Glomerular visceral epithelial cell (primary cell): ENCODE results near the gene DPPA2.

Source experiments
- DNase-seq: peaks from one replicate; pipeline ENCODE4 v3.0.0-alpha.2; 2016; ENCODE audit errors: extremely low spot score

Gene DPPA2

DNA sequence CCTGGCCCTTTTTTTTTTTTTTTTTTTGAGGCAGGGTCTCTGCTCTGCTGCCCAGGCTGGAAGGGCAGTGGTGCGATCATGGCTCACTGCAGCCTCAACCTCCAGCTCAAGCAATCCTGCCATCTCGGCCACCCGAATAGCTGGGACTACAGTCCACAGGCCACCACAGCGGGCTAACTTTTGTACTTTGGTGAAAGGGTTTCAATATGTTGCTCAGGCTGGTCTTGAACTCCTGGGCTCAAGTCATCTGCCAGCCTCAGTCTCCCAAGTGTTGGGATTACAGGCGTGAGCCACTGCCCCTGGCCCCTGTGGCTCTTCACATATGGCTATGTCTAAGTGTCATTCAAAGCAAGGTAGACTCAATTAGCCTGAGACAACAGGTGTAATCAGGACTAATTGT, 8.8 kb upstream of the DPPA2 start:
- no peak for DNase-seq

DNA sequence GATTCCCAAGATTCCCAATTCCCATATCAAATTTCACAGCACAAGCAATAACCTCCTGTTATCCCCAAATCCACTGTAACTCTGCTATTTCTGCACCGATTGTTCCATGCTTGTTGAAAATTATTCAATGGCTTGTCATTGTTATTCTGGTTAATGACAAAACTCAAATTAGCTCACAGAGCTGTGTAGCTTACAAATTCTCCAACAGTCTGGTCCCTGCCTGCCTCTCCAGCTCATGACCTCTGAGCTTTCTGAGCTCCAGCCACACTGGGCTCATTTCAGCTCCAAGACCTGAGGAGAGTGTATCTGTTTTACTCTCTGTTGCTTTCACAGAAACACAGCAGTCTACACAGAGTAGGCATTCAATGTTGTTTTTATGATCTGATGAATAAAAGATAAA, 3.3 kb downstream of the DPPA2 start:
- DNase-seq, result no peak

DNA sequence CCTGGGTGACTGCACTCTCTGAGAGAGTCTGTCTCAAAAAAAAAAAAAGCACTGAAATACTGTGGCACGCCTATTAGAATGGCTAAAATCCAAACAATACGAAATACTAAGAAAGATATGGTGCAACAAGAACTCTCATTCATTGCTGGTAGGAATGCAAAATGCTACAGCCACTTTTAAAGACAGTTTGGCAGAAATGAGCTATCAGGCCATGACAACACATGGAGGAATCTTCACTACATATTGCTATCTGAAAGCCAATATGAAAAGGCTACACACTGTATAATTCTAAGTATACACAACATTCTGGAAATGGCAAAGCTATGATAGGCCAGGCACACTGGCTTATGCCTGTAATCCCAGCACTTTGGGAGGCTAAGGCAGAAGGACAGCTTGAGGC, 18.8 kb downstream of the DPPA2 start:
- no peak for DNase-seq

DNA sequence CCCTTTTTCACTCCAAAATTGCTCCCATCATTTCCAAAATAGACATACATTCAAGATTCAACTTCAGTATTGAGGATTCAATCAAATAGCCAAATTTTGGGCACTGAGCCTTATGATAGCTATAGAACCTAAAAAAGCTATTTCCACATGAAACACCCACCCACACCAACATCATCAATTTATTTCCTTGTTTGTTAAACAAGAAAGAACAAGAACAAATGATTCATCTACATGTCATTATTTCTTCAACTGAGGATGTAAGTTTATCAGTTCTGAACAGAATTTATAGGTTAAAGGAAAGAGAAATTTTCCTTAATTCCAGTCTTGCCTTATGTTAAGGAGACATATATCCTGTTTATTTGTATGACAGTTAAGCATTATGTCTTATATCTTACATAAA, 32.2 kb downstream of the DPPA2 start:
- no peak for DNase-seq

DNA sequence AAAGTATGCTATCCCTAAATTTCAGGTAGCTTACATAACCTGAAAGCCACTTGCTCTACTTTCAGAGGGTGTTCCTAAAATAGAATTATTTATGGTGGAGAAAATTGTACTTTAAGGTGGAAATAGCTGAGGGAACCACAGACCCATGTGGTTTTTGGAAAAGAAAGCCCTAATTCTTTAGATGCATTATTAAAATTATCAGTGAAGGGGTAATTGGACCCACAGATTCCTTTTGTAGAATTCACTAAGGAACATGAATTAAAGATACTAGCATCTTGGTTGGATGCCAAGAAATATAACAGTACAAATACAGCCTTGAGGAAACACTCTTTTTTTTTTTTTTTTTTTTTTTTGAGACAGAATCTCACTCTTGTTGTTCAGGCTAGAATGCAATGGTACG, 37.8 kb downstream of the DPPA2 start:
- DNase-seq, result no peak

DNA sequence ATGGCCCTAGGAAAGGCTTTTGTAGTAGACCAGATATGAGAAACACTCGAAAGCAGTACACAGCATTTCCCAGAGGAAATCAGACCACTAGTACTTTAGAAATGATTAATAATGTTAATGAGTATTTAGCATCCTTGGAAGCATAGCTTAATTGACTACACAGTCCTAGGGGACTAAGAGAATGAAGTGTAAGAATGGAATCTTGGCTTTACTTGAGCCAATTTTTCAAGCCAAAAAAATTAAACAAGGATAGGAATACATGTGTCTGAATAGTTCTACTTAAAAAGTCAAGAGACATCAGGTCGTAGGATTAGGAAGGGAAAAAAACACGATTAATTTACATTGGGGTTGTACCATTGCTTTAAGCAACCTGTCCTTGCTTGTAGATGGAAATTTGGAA, 38.2 kb downstream of the DPPA2 start:
- DNase-seq, result no peak

DNA sequence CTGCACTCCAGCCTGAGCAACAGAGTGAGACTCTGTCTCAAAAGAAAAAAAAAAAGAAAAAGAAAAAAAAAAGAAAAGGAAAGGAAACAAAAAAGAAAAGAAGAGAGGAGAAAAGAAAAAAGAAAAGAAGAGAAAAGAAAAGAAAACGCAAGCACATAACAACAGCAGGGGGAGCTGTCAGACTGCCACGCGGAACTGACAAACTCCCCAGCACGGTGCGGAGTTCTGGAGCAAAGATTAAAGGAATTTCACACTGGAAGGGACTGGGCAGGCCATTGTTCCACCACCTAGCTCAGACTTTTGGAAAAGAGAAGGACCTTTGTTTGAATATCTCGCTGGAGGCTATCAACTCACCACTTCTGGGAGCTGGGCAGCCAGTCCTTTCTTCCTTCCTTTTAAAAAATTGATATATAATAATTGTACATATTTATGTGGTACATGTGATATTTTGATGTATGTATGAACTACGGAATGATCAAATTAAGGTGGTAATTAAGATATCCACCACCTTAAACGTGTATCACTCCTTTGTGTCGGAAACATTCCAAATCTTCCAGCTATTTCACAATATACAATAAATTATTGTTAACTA, 40.5 kb downstream of the DPPA2 start:
- peak; percentile 44 for DNase-seq

DNA sequence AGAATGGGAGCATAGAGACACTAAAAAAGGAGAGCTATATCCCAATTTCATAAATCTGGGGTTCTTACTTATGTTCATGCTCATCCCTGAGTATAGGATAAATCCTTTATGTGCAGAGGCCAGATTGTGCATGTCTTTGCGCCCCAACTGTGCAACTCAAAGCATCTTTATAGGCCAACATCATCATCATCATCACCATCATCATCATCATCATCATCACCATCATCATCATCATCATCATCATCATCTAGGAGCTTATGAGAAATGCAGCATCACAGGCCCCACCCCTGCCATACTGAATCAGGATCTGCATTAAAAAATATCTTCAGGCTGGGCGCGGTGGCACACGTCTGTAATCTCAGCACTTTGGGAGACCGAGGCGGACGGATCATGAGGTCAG, 45.5 kb downstream of the DPPA2 start:
- no peak for DNase-seq

DNA sequence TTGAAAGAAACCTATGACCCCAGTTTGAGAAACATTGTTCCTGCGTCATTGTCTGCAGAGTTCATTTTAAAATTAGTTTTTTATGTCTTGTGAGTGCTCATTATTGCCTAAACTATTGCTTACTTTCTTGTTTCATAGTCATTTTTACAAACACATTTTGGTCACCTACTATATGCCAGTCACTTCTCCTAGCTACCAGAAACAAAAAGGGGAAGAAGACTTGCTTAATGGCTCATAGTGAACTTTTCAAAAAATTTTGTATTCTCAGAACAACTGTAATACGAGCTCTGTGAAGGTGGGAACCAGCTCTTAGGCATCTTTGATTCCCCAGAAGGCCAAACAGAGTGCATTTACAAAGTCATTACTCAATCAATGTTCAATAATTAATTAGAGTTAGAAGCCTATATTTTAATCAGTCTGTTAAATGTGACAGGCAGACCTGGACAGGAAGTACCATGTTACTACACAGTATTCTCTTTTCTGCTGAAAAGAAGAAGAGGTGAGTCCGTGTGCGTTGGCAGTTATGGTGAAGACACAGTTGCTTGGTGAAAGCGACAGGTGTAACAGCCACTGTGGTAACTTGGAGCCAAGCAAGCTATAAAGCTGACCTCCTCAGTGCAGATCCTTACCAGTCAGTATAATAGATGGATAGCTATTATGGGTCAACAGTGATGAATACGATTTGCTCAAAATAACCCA, 46.6 kb downstream of the DPPA2 start:
- no peak for DNase-seq

DNA sequence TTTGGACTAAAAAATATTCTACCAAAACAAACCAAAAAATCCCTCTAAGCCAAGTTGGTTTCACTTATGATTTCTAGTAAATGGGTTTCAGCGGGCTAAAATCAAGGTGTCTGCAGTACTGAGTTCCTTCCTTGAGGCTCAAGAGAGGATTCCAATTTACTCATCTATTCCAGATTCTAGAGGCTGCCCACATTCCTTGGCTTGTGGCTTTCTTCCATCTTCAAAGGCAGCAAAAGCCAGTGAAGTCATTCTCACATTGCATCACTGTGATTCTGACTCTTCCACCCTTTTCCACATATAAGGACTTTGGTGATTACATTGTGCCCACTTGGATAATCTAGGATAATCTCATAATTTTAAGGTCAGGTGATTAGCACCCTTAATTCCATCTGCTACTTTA, 48.1 kb downstream of the DPPA2 start:
- DNase-seq, result no peak

DNA sequence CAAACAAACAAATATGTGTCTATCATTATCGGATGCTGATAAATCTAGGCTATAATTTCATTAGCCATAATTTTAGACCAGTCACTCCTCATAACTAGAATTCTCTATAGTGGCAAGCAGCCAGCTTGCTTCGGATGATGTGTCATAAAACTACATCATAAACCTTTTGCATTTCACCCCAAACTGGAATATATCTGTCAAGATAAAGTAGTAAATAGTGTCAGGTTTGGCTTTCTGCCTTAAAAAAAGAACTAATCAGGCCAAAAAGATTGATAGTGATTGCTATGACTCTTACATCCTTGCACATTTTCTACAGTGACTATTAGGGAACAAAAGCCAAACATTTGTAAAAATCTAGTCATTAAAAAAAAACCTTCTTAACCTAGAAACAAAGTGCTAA, 51.0 kb downstream of the DPPA2 start:
- no peak for DNase-seq

DNA sequence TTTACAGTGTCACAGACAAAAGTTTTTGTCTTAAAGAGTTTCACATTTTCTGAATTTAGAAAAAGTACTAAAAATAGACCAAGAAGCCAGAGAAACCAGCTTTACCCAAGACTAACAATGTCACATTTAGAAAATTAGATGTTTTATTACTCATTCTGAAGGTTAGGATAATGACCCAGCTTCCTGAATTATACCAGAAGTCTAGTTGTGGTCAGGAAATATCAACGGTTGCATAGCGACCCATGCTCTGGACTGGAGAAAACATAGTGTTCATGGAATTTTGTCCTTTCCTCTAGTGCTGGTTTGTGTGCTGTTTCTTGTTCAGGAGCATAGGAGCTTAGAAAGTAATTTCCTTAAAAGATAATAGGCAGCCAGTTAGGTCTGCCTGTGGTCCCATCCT, 59.0 kb downstream of the DPPA2 start:
- DNase-seq, result peak; percentile 64

DNA sequence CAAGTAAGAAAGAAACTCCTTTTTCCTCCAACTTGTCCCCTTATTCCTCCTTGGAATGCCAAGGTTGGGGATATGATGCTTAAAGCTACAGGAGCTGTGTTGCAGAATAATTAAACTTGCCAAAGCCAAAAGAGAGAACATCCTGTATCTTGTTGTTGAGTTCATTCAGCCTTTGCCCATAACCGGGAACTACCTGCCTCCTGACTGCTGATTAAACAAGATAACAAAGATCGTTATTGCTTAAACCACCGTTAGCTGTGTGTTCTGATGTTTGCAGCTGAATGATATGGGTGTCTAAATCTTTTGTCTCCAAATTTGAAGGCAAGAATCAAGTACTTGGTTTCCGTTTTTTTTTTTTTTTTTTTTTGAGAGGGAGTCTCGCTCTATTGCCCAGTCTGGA, 61.5 kb downstream of the DPPA2 start:
- DNase-seq, result no peak

DNA sequence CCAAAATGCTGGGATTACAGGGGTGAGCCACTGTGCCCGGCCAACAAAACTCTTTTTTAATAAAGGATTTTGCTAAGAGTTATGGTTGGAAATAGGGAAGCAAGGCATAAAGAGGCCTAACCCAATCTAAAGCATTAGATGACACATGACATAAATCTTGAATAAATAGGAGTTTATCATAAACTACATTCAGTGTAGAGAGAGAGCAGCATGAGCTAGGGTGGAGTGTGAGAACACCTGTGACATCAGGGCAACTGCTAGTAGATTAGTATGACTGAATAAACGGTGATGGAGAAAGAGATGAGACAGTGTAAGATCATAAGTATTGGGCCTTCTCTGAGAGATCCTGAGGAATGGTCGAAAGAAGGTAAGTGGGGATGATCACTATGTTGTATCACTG, 63.7 kb downstream of the DPPA2 start:
- DNase-seq, result no peak
